BLaER1 (cell line): ENCODE measurements around the gene EIF2S2.

Experiments
- H3K27ac ChIP-seq: shearing (Covaris generic); formaldehyde crosslinking; 2 replicates; pipeline ENCODE4 v1.8.1; 2022
- H3K27me3 ChIP-seq: shearing (Covaris generic); formaldehyde crosslinking; 2 replicates; pipeline ENCODE4 v1.8.1; 2022
- H3K36me3 ChIP-seq: shearing (Covaris generic); formaldehyde crosslinking; 2 replicates; pipeline ENCODE4 v1.8.1; 2022
- H3K4me1 ChIP-seq: shearing (Covaris generic); formaldehyde crosslinking; 2 replicates; pipeline ENCODE4 v1.8.1; 2022
- H3K4me2 ChIP-seq: shearing (Covaris generic); formaldehyde crosslinking; 2 replicates; pipeline ENCODE4 v1.8.1; 2022
- H3K4me3 ChIP-seq: shearing (Covaris generic); formaldehyde crosslinking; 2 replicates; pipeline ENCODE4 v1.8.1; 2022
- H3K9ac ChIP-seq: shearing (Covaris generic); formaldehyde crosslinking; 2 replicates; pipeline ENCODE4 v1.8.1; 2022
- H3K9me3 ChIP-seq: shearing (Covaris generic); formaldehyde crosslinking; 2 replicates; pipeline ENCODE4 v1.8.1; 2022
- H4K20me1 ChIP-seq: shearing (Covaris generic); formaldehyde crosslinking; 2 replicates; pipeline ENCODE4 v1.8.1; 2022
- Cebpa-rat ChIP-seq: shearing (Covaris generic); IDR thresholded peaks from 2 replicates; pipeline ENCODE4 v1.8.1; 2022

The EIF2S2 gene

DNA sequence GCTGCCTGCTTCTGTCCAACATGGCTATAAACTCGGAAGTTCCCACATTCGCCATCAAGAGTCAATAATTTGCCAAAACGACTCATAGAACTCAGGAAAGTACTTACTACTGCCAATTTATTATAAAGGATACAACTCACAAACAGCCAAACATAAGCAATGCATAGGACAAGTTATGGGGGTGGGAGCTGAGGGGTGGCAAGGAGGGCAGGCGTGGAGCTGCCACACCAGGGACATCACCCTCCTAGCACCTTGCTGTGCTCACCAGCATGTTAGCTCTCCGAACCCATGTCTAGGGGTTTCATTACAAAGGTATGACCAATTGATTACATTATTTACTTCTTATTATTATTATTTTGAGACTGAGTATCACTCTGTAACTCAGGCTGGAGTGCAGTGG, 12.4 kb downstream of the EIF2S2 start:
- no peak overlapping the region for H3K9ac ChIP-seq
- H3K9me3 ChIP-seq = no peaks in the 10 kb centered on the region
- H3K27me3 ChIP-seq = no peaks in the 10 kb centered on the region
- H3K4me3 ChIP-seq = no peak overlapping the region
- peaks cover 100% of the 10 kb centered on the region for H4K20me1 ChIP-seq
- TF ChIP-seq Cebpa-rat = no peak
- peaks cover 100% of the 10 kb centered on the region for H3K36me3 ChIP-seq
- no peaks in the 10 kb centered on the region for H3K4me1 ChIP-seq
- no peak overlapping the region for H3K27ac ChIP-seq
- H3K4me2 ChIP-seq = no peak overlapping the region

DNA sequence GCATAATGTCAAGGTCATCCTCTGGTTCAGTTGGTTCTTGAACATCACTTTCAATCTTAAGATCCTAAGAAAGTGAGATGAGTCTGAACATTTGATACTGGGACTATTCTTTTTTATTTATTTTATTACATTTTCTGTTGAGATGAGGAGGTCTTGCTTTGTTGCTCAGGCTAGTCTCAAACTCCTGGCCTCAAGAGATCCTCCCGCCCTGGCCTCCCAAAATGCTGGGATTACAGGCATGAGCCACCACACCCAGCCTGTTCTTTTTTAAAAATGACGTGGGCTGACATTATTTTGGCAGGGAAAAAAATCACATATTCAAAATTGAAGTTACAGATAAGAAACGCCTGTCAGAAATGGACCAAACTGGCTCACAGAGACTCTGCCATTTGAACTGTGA, 13.5 kb downstream of the EIF2S2 start:
- no peak overlapping the region for H3K27ac ChIP-seq
- H4K20me1 ChIP-seq = peaks cover 100% of the 10 kb centered on the region
- H3K27me3 ChIP-seq = no peaks in the 10 kb centered on the region
- H3K4me2 ChIP-seq = no peak overlapping the region
- no peaks in the 10 kb centered on the region for H3K9me3 ChIP-seq
- no peak overlapping the region for H3K9ac ChIP-seq
- H3K4me3 ChIP-seq = no peak overlapping the region
- no peaks in the 10 kb centered on the region for H3K4me1 ChIP-seq
- H3K36me3 ChIP-seq = peaks cover 100% of the 10 kb centered on the region
- TF ChIP-seq Cebpa-rat = no peak

DNA sequence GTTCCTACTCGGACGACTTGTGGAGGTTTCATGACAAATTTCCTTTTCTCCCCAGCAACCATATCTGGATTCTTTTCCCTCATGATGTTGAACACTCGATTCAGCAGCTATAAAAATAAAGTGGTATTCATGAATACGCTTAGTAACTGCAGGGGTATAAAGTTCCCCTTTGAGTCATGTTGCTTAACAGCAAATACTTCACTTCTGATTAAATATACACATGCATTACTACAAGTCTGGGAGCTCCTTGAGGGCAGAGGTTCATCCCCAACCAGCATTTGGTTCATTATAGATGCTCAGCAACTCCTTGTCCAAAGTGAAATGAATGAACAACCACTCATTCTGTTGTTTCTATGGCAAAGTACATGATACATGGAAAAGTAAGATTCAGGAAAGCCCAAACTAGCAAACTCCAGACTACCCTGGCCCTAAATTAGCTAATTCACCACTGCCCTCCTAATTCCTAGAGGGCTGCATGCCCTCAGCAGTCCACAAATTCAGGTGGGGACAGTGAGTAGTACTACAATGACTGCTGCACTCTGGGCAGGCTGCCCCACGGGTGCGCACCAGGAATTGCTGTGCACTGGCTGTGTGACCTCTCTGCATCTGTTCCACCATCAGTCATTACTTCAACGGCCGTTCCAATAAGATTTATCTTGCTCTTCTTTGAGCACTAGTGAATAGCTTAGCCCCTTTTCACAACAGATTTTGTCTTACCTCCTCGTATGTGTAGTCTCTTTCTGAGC, 15.2 kb downstream of the EIF2S2 start:
- Histone ChIP-seq H3K4me3 (no peak overlapping the region), H3K9me3 (no peaks in the 10 kb centered on the region), H3K4me1 (no peaks in the 10 kb centered on the region), H3K27ac (no peak overlapping the region), H3K4me2 (no peak overlapping the region), H3K27me3 (no peaks in the 10 kb centered on the region), H4K20me1 (peaks cover 100% of the 10 kb centered on the region), H3K9ac (no peak overlapping the region), H3K36me3 (peaks cover 100% of the 10 kb centered on the region)
- no peak for TF ChIP-seq Cebpa-rat

DNA sequence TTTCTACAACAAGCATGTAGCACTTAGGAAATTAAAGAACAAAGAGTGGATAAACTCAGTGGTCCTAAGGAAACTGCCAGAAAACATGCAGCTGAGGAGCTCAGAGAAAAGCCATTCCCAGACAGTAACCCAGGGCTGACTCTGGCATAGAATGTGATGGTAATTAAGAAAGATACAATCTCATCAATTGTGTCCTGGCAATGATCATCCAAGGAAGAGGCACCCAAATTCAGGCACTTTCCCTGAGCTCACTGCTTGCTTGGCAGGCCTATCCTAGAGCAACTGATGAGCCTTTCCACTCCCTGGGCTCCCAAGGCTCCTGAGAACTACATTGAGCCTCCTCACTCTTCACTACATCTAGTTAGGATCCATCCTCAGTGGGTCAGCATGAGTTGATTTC, 16.2 kb downstream of the EIF2S2 start:
- Histone ChIP-seq H3K4me1 (no peaks in the 10 kb centered on the region), H3K4me2 (no peak overlapping the region), H4K20me1 (peaks cover 100% of the 10 kb centered on the region), H3K36me3 (peaks cover 100% of the 10 kb centered on the region), H3K9me3 (no peaks in the 10 kb centered on the region), H3K27ac (no peak overlapping the region), H3K27me3 (no peaks in the 10 kb centered on the region), H3K4me3 (no peak overlapping the region), H3K9ac (no peak overlapping the region)
- TF ChIP-seq Cebpa-rat = no peak

DNA sequence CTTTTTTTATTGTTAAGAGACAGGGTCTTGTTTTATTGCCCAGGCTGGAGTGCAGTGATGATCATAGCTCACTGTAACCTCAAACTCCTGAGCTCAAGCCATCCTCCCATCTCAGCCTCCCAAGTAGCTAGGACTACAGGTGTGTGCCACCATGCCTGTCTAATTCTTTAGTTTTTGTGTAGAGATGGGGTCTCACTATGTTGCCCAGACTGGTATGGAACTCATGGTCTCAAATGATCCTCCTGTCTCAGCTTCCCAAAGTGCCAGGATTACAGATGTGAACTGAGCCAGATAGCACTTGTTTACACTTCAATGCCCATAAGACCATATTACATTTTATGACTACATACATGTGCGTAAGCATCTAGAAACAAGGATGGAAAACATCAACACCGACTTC, 18.1 kb downstream of the EIF2S2 start:
- Histone ChIP-seq H3K4me3 (no peak overlapping the region), H3K9ac (no peak overlapping the region), H3K36me3 (peaks cover 100% of the 10 kb centered on the region), H3K4me1 (no peaks in the 10 kb centered on the region), H4K20me1 (peaks cover 100% of the 10 kb centered on the region), H3K27me3 (no peaks in the 10 kb centered on the region), H3K27ac (no peak overlapping the region), H3K9me3 (no peaks in the 10 kb centered on the region), H3K4me2 (no peak overlapping the region)
- no peak for TF ChIP-seq Cebpa-rat

DNA sequence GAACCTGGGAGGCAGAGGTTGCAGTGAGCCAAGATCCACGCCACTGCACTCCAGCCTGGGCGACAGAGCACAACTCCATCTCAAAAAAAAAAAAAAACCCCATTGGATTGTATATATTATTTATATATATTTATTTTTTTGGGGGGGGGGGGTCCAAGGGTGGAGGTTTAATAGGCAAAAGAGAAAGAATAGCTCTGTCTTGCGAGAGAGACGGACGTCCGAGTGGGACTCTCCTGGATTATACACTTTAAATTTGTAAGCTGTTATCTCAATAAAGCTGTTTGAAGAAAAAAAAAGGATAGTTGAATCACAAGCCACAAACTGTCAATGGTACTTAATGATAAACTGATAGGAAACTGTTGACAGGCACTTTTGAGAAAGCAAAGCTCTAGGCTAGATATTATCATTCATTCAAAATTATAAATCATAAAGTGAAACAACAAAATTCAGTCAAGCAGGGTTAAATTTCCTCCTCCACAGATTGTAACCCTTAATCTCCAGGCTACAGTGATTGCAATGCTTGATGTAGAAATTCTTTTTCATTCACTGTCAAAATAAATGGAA, 20.3 kb downstream of the EIF2S2 start:
- no peaks in the 10 kb centered on the region for H3K27me3 ChIP-seq
- no peak for TF ChIP-seq Cebpa-rat
- no peak overlapping the region for H3K4me2 ChIP-seq
- peaks cover 100% of the 10 kb centered on the region for H3K36me3 ChIP-seq
- H4K20me1 ChIP-seq = peaks cover 100% of the 10 kb centered on the region
- no peak overlapping the region for H3K27ac ChIP-seq
- H3K9ac ChIP-seq = no peak overlapping the region
- H3K9me3 ChIP-seq = no peaks in the 10 kb centered on the region
- H3K4me1 ChIP-seq = no peaks in the 10 kb centered on the region
- H3K4me3 ChIP-seq = no peak overlapping the region

DNA sequence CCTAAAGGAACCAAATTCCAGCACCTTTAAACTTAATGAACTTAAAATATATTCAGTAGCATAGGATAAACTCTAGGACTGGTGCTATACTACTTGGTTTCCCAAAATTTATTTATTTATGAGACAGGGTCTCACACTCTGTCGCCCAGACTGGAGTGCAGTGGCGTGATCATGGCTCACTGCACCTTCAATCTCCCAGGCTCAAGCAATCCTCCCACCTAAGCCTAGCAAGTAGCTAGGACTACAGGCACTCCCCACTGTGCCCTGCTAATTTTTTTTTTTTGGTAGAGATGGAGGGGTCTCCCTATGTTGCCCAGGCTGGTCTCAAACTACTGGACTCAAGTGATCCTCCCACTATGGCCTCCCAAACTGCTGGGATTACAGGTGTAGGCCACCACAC, 21.4 kb downstream of the EIF2S2 start:
- H4K20me1 ChIP-seq = peaks cover 100% of the 10 kb centered on the region
- no peaks in the 10 kb centered on the region for H3K4me1 ChIP-seq

DNA sequence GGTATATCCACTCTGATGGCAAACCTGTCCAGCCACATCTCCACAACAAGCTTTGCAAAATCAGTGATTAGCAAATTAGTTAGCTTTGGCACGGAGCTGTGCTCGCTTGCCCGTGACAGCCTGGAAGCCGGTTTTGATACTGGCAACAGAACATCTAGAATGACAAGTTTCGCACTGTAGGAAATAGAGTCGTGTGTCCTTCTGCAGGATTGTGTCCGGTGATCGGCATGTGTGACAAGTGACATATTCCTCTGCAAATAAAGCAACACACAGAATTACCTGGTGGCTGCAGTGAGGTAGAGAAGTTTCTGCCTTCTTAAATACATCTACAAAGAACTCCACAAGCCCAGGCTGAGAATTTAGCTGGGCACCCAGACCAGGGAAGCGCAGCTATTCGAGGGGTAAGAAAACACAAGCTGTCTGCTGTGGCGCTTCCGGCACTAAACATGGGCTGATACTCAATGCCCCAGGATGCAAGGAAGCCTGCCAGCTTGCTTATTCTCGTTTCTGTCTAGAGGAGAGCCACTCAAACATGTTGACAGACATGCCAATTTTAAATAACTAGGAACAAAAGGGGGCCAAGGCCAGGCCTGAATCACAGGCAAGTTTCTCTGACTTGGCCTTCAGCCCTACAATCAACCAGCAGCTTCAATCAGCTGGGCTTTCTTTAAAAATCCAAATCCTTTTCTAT, 22.2 kb downstream of the EIF2S2 start:
- H3K4me3 ChIP-seq = no peak overlapping the region
- no peak overlapping the region for H3K4me2 ChIP-seq
- no peak for TF ChIP-seq Cebpa-rat
- no peak overlapping the region for H3K9ac ChIP-seq
- H3K27me3 ChIP-seq = no peaks in the 10 kb centered on the region
- no peak overlapping the region for H3K27ac ChIP-seq
- H4K20me1 ChIP-seq = peaks cover 100% of the 10 kb centered on the region
- peaks cover 100% of the 10 kb centered on the region for H3K36me3 ChIP-seq
- no peaks in the 10 kb centered on the region for H3K9me3 ChIP-seq
- peaks cover 1% of the 10 kb centered on the region for H3K4me1 ChIP-seq

More for the DNA sequence above, 21.4 kb downstream of the EIF2S2 start:
- H3K36me3 ChIP-seq = peaks cover 100% of the 10 kb centered on the region
- H3K4me2 ChIP-seq = no peak overlapping the region
- H3K27ac ChIP-seq = no peak overlapping the region
- H3K9me3 ChIP-seq = no peaks in the 10 kb centered on the region
- H3K4me3 ChIP-seq = no peak overlapping the region
- H3K9ac ChIP-seq = no peak overlapping the region
- no peaks in the 10 kb centered on the region for H3K27me3 ChIP-seq
- no peak for TF ChIP-seq Cebpa-rat

DNA sequence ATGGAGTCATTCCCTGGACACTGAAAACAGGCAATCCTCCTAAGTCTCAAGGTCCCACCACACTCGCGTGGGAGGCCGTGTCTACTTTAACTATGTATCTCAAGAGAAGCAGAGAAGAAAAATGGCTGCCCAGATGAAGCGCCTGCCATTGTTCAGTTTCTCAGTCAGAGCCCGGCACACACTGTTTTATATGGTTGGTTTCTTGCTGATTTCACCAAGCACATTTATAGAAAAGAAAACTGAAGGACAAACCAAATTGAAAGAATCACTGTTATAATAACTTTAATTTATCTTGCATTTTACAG, 22.9 kb downstream of the EIF2S2 start:
- Histone ChIP-seq H3K27me3 (no peaks in the 10 kb centered on the region), H3K36me3 (peaks cover 99% of the 10 kb centered on the region), H4K20me1 (peaks cover 100% of the 10 kb centered on the region), H3K9me3 (no peaks in the 10 kb centered on the region), H3K4me3 (no peak overlapping the region), H3K9ac (no peak overlapping the region), H3K27ac (no peak overlapping the region), H3K4me1 (peaks cover 8% of the 10 kb centered on the region), H3K4me2 (no peak overlapping the region)
- TF ChIP-seq Cebpa-rat = no peak

DNA sequence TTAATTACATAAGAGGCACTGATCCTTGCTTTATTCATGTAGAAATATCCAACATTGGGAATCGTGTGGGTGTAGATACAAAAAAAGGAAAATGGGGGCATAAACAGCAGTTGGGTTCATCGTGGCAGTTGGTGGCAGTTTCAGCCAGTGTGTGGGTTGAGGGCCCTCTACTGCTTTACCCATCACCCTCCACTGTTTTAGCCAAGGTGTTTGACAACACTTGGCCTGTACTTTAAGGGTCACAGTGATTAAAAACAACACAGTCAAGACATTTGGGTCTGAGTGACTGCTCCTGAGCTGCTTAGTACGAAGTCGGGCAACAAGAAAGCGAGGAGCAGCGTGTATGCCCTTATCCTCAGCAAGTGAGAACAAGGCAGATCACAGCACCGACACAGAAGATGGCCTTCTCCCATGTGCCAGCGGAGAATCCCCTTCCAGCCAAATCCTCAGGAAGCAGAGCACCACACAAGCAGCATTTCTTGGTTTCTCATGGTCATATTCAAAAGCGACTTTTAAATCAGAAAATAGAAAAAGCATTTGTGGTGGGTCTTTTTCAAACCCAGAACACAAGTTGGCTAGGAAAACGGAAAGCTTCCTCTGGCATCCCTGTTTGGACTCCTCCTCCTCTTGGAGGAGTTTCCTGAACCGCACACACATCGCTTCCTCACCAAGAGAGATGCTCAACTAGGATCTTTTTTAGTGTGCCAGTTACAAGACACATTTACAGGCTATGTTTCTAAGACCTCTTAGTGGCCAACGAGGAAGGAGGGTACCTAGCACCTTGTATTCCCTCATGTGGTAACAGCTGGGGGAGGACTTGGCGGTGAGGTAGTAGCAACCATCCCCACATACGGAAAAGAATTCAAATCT, 23.5 kb downstream of the EIF2S2 start:
- H3K4me2 ChIP-seq = no peak overlapping the region
- H3K9ac ChIP-seq = no peak overlapping the region
- H3K9me3 ChIP-seq = no peaks in the 10 kb centered on the region
- H3K27ac ChIP-seq = no peak overlapping the region
- no peaks in the 10 kb centered on the region for H3K27me3 ChIP-seq
- H4K20me1 ChIP-seq = peaks cover 100% of the 10 kb centered on the region
- no peak overlapping the region for H3K4me3 ChIP-seq
- no peak for TF ChIP-seq Cebpa-rat
- H3K4me1 ChIP-seq = peaks cover 14% of the 10 kb centered on the region
- peaks cover 99% of the 10 kb centered on the region for H3K36me3 ChIP-seq
